Mucosa of descending colon (tissue), 3 donors: ENCODE results near the gene CACNB2. TPM values are rescaled to one million over a fixed set of nuclear protein-coding genes. Genes with fewer than 3 reads are reported as not detected.

ENCODE experiments used
- ATAC-seq: fragments of 200-7000 bp; cut with Tn5 transposase; one replicate; pipeline ENCODE4 v1.9.1; 2020; ENCODE audit warnings: mild to moderate bottlenecking, moderate library complexity
- DNase-seq, 3 donors: peaks; one replicate each; pipeline ENCODE4 v3.0.0-alpha.2; 2020
- H3K36me3 ChIP-seq: fragments of 200-600 bp; one replicate; pipeline ENCODE4 v1.8.0; 2021; ENCODE audit warnings: low read depth, mild to moderate bottlenecking
- H3K4me1 ChIP-seq: fragments of 200-600 bp; one replicate; pipeline ENCODE4 v1.8.0; 2021; ENCODE audit warnings: low read depth, mild to moderate bottlenecking
- H3K4me3 ChIP-seq: fragments of 200-600 bp; one replicate; pipeline ENCODE4 v1.8.0; 2021; ENCODE audit warnings: mild to moderate bottlenecking
- H3K9me3 ChIP-seq: fragments of 200-600 bp; one replicate; pipeline ENCODE4 v1.8.0; 2021; ENCODE audit warnings: mild to moderate bottlenecking
- intact Hi-C, 2 donors: fragments of 100-400 bp; cut with DNase I in 1 of 2; cut with micrococcal nuclease in 1 of 2; formaldehyde crosslinking; loops; one replicate each; pipeline versions ENCODE4 v1.11.0 to v1.11.1; 2022; cut with DNase I, micrococcal nuclease
- total RNA-seq, 3 donors: library from RNA; stranded (reverse); fragmentation: NEBNext Ultra II Directional in 2 of 3; extraction: Animal tissue kit (Norgen Biotek cat#: 25700) in 2 of 3; gene quantifications; one replicate each; pipeline versions ENCODE4 v1.2.1 to v1.2.4, GENCODE V29; 2021 to 2023
- TF ChIP-seq, protein P1 (sequence below): fragments of 200-600 bp; IDR thresholded peaks from one replicate; pipeline ENCODE4 v1.8.0; 2022; ENCODE audit warnings: antibody characterized with exemption, mild to moderate bottlenecking
- donor health status: DM: no; HTN: no; CAD: no; lungs with moderate emphysema.
- donor health status: DM: no; HTN: no; CAD: no.
- donor health status: DM: no; HTN: yes; CAD: no.

Gene CACNB2
- total RNA-seq, 3 donors from 2014 or later, result 13.6 to 26.2 (median 19.8) TPM

- no peaks in the 10 kb centered on the region for H3K9me3 ChIP-seq
- intact Hi-C loops, result no loop called here
- H3K4me3 ChIP-seq, result no peak overlapping the region
- TF ChIP-seq, protein P1, sequence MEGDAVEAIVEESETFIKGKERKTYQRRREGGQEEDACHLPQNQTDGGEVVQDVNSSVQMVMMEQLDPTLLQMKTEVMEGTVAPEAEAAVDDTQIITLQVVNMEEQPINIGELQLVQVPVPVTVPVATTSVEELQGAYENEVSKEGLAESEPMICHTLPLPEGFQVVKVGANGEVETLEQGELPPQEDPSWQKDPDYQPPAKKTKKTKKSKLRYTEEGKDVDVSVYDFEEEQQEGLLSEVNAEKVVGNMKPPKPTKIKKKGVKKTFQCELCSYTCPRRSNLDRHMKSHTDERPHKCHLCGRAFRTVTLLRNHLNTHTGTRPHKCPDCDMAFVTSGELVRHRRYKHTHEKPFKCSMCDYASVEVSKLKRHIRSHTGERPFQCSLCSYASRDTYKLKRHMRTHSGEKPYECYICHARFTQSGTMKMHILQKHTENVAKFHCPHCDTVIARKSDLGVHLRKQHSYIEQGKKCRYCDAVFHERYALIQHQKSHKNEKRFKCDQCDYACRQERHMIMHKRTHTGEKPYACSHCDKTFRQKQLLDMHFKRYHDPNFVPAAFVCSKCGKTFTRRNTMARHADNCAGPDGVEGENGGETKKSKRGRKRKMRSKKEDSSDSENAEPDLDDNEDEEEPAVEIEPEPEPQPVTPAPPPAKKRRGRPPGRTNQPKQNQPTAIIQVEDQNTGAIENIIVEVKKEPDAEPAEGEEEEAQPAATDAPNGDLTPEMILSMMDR, result no peak
- DNase-seq (peak in 1 of 3 donors; percentile 80), ATAC-seq (peak; percentile 98)
- H3K4me1 ChIP-seq, result peaks cover 8% of the 10 kb centered on the region
- no peaks in the 10 kb centered on the region for H3K36me3 ChIP-seq
Measured at GRCh38 chr10:18359812-18360211, 219.6 kb downstream of the CACNB2 start.

DNA sequence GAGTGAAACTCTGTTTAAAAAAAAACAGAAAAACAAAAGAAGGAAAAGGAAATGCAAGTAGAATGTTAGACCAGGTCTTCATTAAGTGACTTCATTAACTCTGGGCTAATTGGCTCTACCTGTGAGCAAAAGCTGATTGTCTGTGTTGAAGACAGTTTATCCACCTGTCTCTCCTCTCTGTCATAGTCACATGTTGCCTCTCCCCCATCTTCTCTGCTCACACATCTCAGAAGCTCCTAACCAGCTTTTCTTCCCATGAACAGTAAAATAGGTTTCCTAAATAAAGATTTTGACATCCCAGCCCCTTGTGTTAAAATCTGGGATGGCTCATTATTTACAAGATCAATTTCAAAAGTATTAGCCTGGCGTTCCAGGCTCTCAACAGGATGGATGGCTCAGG is 222.7 kb downstream of the CACNB2 start:
- no peak overlapping the region for H3K4me3 ChIP-seq
- H3K9me3 ChIP-seq, result no peaks in the 10 kb centered on the region
- TF ChIP-seq, protein P1, result no peak
- no peak for ATAC-seq
- intact Hi-C loops, result no loop called here
- no peaks in the 10 kb centered on the region for H3K36me3 ChIP-seq
- no peak for DNase-seq
- H3K4me1 ChIP-seq, result peaks cover 8% of the 10 kb centered on the region

GRCh38 chr10:18364987-18365775 is 225.0 kb downstream of the CACNB2 start:
- H3K4me3 ChIP-seq, result no peak overlapping the region
- no peaks in the 10 kb centered on the region for H3K36me3 ChIP-seq
- intact Hi-C loops, result no loop called here
- ATAC-seq (no peak), DNase-seq (no peak)
- TF ChIP-seq, protein P1, result no peak
- H3K4me1 ChIP-seq, result peaks cover 5% of the 10 kb centered on the region
- H3K9me3 ChIP-seq, result no peaks in the 10 kb centered on the region

- TF ChIP-seq, protein P1, result no peak
- ATAC-seq (no peak), DNase-seq (no peak)
- H3K4me3 ChIP-seq, result no peak overlapping the region
- H3K36me3 ChIP-seq, result no peaks in the 10 kb centered on the region
- intact Hi-C loops, result no loop called here
- no peaks in the 10 kb centered on the region for H3K4me1 ChIP-seq
- no peaks in the 10 kb centered on the region for H3K9me3 ChIP-seq
Measured at GRCh38 chr10:18367840-18368239, 227.6 kb downstream of the CACNB2 start.

DNA sequence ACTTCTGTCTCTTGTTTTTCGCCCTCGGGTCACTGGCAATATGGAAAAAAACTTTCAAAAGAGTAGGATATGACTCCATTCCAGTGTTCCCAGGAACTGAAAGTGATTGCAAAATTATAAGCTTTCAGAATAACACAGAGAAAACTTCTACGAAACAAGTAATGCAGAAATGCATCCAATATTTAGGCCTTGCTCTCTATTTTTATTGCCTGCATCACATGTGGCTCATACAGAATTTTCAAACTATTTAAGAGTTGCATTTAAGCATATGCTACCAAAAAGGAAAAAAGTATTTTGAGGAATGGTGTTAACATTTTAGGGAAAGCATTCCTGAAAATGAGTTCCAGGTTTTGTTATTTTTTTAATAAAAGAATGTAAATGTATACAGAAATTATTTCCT is 228.0 kb downstream of the CACNB2 start:
- intact Hi-C loops, result no loop called here
- Histone ChIP-seq H3K9me3 (no peaks in the 10 kb centered on the region), H3K4me1 (no peaks in the 10 kb centered on the region), H3K4me3 (no peak overlapping the region), H3K36me3 (no peaks in the 10 kb centered on the region)
- DNase-seq (no peak), ATAC-seq (no peak)
- TF ChIP-seq, protein P1, result no peak
